NT2/D1 (cell line): ENCODE results near the gene PRB2.

ENCODE experiments used
- SUZ12 ChIP-seq: IDR thresholded peaks from 2 replicates; pipeline ENCODE4 v1.6.1; 2011; ENCODE audit not compliant: insufficient read length, insufficient read depth; ENCODE audit errors: extremely low read depth
- YY1 ChIP-seq: IDR thresholded peaks from 2 replicates; pipeline ENCODE4 v1.6.1; 2011; ENCODE audit not compliant: insufficient read length, insufficient read depth
- ZNF274 ChIP-seq: IDR thresholded peaks from 2 replicates; pipeline ENCODE4 v1.6.1; 2011; ENCODE audit warnings: mild to moderate bottlenecking, low read depth, low read length

- no peak for TF ChIP-seq ZNF274
- TF ChIP-seq YY1: no peak
- TF ChIP-seq SUZ12: no peak
Observed at GRCh38 chr12:11348439-11348838, 46.9 kb downstream of the PRB2 start.
